NCI-H748 treated with DMSO at 0.1 percent for 48 hours (cell line): ENCODE results near the gene ZNF680.
"Not testable (repeated sequence)": the region's sequence is repeated elsewhere in the genome, so short reads cannot be mapped to it uniquely, and the experiment has no call there.

Experiments used
- DNase-seq: peaks from one replicate; lab custom pipeline; 2025; lab: John Stamatoyannopoulos, UW

Gene ZNF680

DNA sequence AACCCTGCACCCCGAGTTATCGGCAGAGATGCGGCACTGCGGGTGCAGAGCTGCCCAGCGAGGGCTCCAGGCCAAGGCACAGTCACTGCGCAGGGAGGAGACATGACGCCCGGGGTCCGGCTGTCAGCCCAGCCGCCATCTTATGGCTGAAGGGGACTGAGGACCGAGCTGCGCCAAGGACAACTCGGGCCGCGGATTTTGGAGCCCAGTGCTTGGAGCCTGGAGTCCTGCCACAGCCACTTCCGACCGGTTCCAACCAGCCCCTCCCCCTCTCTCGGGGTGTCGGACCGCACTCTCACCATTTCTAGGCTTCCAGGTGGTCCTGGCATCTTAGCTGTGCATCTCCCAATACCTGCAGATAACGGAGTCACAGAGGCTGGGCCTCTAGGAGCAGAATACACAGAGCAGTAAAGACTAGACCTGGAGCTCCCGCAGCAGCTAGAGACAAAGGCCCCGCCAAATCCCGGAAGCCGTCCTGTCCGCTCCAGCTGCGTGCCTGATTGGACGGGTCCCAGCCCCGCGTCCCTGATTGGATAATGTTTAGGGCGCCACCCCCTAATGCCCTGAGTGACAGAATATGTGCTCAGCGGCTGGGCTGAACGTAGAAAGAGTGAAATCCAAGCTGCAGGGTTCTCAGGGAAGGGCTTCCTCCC lies at the start of gene ZNF680:
TSS of gene ZNF680 (minus strand) at position 446 of the 653 bp plus-strand sequence. CDS start at position 329, 117 bp downstream.
- DNase-seq: peak; percentile 91

DNA sequence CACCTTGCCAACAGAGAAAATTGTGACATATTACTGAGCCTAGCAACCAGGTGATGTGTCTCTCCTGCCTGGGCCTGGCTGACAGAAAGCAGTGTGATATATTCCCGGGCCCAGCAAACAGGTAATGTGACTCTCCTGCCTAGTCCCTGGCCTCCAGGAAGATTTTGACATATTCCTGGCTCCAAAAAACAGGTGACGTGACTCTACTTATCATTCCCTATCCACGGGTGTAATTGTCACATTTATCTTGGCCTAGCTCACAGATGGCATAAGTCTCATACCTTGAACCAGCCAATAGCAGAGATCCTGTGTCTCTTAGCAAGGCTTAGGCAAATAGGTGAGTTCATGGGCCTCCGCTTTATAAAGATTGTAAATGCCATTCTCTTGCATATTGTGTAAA lies 49.6 kb upstream of the ZNF680 start:
- DNase-seq: no peak

DNA sequence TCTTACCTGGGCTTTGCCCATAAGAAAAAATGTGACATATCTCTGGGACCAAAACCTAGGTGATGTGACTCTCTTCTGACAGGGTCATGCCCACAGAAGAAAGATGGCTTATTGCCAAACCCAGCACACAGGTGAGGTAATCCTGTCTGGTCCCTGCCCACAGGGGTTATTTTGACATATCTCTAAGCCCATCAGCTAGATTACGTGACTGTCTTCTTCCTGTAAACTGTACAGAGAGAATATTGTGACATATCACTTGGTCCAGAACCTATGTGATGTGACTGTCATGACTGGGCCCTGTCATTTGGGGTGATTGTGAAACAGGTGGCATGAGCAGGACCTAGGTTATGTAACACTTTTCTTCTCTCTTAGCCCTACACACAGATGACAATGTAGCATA lies 48.8 kb upstream of the ZNF680 start:
- DNase-seq: no peak

DNA sequence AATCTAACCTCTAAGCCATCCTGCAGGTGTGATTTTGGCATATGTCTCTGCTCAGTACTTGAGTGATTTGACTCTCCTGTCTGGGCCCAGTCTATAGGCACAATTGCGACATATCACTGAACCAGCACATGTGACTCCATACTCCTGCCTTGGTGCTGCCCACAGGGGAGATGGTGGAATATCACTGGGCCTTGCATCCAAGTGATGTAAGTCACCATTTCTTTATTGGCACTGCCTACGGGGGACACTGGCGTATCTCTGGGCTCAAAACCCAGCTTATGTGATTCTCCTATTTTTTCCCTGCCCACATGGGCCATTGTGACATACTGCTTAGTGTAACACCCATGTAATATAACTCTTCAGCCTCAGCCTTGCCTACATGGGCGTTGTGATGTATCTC lies 48.1 kb upstream of the ZNF680 start:
- DNase-seq: no peak

DNA sequence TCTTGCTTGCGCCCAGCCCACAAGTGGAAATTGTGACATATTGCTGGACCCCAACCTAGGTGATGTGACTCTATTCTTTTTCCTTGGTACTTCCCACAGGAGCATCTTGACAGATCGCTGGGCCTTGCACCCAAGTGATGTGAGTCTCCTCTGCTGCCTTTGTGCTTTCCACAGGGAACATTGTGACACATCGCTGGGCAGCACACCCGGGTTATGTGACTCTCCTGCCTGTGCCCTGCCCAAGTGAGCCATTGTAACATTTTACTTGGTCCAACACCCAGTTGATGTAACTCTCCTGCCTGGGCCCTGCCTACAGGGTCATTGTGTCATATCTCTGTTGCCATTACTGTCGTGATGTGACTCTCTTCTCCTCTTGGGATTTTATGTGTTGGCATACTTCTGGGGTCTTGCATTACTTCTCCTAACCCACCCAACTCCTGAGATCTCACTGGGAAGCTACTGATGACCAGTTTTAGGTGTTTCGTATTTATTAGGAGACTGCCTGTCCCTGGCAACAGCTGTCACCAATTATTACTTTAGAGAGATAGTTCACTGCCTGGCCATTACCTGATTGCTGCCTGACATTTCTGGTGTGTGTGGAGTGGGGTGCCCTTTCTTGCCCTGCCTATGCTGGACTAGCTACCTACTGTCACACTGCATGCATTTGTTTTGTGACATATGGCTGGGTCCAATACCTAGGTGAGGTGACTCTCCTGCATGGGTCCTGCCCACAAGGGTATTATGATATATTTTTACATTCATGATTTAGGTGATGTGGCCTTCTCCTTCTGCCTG lies 45.4 kb upstream of the ZNF680 start:
- no peak for DNase-seq

DNA sequence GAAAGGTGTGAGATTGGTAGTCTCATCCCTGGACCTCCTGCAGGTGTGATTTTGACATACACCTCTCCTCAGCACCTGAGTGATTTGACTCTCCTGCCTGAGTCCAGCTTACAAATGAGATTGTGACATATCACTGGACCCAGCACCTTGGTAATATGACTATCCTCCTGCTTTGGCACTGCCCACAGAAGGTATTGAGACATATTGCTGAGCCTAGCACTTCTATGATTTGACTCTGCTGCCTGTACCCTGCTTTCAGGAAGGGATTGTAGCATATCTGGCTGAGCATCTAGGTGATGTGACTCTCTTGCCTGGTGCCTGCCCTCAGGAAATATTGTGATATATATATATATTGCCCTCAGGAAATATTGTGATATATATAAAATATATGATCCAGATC lies 43.5 kb upstream of the ZNF680 start:
- no peak for DNase-seq

DNA sequence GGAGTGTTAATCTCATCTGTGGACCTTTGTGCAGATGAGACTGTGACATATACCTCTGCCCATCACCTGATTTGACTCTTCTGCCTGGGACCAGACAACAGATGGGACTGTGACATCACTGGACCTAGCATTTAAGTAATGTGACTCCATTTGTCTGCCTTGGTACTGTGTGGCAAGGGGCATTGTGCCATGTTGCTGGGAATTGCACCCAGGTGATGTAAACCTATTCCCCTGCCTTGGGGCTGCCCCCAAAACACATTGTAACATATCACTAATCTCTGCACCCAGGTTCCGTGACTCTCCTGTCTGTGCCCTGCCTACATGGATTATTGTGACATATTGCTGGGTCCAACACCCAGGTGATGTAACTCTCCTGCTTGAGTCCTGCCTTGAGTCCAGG lies 40.4 kb upstream of the ZNF680 start:
- no peak for DNase-seq

DNA sequence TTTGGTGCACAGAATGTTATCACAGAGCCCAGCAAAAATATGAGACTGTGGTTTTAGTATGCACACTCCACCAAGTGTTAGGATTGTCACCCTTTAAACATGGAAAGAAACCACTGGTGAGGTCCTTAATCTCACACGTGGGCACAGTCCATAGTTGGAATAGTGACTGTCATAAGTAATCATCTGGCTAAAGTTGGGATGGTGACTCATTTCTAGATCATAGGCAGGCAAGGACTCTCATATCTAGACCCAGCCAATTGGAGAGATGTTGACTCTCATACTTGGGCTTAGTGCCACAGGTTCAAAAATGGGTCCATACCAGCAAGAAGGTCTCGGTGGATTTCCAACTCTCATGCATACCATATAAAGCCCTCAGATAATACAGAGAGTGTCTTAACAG lies 39.6 kb upstream of the ZNF680 start:
- DNase-seq: no peak

DNA sequence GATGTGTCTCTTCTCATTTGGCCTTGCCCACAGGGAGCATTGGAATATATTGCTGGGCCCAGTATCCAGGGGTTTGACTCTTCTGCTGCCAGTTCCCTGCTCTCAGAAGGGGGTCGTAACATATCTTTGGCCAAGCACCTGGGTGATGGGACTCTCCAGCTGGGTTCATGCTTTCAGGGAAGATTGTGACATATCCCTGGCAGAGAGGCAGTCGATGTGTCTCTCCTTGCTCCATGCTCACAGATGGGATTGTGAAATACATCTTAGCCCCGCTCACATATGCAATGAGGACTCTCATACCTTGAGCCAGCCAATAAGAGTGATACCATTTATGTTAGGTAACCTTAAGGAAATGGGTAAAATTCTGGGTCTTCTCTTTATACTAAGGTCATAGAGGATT lies 39.2 kb upstream of the ZNF680 start:
- no peak for DNase-seq

DNA sequence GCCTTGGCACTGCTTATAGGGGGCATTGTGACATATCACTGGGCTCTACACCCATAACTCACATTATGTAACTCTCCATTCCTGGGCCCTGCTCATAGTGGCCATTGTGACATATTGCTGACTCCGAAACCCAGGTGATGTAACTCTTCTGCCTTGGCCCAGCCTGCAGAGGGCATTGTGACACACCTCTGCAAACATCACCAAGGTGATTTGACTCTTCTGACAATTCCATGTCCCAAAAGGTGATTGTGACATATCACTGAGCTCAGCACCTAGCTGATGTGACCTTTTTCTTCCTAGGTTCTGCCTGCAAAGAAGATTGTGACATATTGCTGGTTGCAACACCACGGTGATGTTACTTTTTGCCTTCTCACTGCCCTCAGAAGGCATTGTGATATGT lies 36.5 kb upstream of the ZNF680 start:
- no peak for DNase-seq

DNA sequence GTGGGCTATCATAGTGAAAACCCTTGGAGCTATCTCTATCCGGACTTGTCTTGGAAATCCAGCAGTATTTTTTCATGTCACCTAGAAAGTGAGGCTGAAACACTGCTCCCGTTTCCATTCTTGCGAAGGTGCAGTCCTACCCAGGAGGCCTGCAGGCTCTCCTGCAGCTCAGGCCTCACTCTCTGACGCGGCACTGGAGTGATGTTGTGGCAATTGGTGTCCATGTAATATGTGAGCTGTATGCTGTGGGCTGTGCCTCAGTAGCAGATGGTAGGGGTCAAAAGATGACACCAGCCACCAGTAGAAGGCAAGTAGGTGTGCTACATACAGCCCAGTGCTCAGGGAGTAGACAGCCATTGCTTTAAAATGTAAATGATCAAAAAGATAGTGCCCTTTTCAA lies 28.1 kb upstream of the ZNF680 start:
- no peak for DNase-seq

DNA sequence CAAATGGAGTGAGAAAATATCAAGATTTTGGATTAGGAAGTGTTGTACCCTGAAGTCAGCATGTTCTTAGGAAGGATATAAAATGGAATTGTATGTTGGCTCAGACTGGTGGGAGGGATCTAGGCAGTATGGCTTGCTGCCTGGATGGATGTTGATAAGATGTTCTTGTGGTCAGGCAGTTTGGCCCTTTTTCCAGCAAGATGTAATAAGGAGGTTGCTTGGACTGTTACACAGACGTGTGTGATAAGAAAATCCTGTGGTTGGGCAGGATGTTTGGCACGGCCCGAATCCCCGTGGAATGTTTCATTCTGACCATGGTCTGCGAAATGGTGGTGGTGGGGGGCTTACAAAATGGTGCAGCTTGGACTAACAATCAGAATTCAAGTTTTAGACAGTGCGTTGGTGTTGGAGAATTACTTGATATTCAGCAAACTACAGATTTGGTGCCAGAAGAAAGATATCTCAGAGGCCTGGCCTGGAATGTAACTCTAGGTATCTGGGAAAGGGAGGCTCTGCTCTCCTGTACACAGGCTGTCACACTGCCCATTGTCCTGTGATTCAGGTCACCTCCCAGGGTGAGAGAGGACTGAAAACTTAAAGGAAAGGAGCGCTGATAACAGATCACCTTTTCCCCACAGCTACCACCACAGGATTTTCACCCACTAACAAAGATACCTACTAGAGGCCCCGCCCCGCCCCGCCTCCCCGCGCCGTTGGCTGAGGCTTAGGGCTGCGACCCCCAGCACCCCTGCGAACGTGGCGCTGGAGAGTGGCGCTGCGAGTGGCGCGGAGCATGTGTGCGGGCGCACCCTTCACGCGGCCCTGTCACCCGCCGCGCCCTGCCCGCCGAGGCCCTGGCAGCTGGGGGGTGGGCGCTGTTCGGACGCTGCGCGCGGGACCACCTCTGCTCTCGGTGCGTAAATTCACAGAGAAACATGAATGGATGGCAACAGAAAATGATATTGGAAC lies 19.3 kb upstream of the ZNF680 start:
- no peak for DNase-seq

DNA sequence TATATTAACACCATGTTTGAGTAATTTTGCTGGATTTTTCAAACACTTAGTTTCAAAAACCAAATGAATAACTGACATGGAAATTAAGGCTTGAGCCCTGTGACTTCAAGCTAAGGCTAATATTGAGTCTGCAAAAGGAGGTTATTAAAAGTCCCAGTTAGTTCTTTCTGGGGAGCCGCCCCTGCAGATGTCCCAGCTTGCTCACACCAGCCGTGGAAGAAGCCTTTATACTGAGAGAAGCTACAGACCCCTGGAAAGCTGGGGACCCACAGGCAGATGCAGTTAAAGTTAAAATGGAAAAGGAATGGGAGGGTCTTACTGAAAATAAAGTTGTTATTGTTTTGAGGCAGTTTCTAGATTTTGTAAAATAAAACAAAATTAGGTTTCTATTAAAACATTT lies 18.5 kb upstream of the ZNF680 start:
- DNase-seq: no peak

DNA sequence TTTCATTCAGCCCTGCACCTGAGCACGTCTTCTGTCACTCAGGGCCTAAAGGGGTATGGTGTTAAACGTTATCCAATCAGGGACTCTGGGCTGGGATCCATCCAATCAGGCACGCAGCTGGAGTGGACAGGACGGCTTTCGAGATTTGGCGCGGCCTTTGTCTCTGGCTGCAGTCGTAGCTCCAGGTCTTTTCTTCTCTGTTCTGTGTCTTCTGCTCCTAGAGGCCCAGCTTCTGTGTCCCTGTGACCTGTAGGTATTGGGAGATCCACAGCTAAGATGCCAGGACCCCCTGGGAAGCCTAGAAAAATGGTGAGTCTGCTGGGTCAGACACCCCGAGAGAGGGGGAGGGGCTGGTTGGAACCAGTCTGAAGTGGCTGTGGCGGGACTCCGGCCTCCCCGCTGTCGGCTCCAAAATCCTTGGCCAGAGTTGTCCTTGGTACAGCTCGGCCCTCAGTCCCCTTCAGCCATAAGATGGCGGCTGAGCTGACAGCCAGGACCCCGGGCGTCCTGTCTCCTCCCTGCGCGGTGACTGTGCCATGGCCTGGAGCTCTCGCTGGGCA lies 11.7 kb upstream of the ZNF680 start:
- no peak for DNase-seq

DNA sequence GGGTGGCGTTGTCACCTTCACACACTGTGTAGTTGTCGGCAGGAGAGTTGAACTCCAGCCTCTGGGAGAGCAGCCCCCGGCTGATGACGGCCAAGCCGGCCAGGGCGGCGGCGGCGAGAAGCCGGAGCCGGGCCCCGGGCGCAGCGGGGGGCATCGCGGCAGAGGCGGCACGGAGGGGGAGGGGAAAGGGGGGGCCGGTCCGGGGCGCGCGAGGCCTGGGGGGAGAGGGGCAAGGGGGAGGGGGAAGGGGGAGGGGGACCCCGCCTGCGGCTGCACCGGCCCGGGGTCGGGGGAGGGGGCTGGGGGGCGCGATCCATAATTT lies 7.4 kb upstream of the ZNF680 start:
- not testable (repeated sequence) for DNase-seq

DNA sequence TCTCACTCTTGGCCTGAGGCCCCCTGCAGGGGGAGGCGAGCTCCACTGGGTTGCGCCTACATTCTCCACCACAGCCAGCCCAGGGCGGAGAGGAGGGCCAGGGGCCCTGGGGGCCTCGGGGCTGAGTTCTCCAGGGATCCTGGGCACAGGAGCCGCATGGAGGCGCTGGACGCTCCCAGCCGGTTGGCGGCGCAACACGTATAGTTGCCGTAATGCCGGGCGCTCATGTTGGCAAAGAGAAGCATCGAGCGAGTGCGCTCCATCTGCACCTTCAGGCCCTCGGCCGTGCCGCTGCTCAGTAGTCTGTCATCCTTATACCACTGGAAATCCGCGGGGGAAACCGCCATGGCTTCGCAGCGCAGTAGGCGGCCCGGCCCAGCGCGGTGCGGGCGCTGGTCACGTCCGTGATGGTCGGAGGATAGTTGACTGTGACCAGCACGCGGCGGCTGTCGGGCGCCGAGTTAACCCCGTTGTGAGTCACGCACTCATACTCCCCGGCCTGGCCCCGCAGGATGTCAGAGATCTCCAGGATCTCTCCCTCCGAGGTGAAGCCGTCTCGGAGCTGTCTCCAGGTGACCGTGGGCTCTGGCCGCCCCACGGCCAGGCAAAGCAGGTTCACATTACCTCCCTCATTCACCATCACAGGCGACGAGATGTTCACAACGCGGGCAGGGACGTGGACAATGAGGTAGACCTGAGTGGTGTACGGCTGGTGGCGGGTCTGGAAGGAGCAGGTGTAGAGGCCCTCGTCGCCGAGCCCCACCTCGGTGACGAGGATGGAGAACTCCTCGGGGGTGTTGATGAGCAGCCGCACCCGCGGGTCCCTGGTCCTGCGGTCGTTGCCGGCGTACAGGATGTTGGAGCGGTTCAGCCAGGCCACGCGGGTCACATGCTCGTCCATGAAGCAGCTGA lies 6.8 kb upstream of the ZNF680 start:
- DNase-seq: peak; percentile 15

DNA sequence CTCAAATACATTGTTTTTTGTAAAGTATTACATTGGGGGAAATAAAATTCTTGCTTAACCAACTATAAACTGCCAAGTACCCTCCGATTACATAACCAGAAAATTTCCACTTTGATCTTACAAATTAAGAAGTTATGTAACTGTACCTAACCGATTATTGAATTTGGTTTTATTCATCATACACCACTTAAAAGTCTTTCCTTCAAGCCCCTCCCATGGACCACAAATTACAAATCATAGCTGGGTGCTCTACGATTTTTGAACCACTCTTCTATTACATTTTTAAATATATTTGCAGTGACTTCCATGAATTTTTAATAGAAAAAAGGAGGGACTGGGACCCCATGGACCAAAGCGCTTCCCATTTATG lies 630 bp downstream of the ZNF680 start:
- no peak for DNase-seq

DNA sequence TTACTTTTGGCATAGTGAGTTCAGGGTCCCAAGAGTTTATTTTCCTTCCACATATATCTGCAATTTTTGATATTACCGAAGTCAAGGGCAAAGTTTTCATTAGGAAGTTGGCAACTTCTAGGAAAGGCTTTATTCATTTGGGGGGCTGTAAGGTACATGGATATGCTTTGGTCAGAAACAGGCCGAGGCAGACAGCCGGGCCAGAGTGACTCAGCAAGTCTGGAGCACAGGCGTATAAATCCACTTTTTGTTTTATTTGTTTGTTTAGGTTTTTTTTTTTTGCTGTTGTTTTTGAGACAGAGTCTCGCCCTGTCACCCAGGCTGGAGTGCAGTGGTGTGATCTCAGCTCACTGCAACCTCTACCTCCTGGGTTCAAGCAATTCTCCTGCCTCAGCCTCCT lies 3.7 kb downstream of the ZNF680 start:
- no peak for DNase-seq

DNA sequence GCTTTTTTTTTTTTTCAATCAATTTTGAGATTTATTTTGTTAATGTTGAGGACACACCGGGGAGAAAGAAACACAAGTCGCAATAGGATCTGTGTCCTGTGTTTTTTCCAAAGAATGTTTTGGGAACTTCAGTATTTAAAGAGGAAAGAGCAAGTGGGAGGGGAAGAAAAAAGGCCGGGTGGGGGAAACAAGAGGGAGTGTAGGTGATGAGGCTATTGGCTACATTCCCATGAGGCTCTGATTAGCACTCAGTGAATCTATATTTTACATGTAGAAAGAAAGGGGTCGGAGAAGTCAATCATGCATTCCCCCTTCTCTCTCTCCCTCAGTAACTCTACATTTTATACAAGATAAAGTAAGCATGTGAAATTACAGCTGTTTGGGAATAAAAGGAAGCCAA lies 4.1 kb downstream of the ZNF680 start:
- DNase-seq: no peak

DNA sequence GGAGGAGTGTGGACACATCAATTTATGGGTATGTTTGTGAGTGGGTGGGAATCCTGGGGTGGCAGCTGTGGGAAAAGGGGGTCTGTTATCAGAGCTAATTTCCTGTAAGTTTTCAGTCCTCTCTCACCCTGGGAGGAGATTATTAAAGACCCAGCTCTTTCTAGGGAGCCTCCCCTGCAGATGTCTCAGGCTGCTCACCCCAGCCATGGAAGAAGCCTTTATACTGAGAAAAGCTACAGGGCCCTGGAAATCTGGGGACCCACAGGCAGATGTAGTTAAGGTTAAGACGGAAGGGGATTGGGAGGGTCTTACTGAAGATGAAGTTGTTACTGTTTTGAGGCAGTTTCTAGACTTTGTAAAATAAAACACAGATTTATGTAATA lies 4.6 kb downstream of the ZNF680 start:
- no peak for DNase-seq

DNA sequence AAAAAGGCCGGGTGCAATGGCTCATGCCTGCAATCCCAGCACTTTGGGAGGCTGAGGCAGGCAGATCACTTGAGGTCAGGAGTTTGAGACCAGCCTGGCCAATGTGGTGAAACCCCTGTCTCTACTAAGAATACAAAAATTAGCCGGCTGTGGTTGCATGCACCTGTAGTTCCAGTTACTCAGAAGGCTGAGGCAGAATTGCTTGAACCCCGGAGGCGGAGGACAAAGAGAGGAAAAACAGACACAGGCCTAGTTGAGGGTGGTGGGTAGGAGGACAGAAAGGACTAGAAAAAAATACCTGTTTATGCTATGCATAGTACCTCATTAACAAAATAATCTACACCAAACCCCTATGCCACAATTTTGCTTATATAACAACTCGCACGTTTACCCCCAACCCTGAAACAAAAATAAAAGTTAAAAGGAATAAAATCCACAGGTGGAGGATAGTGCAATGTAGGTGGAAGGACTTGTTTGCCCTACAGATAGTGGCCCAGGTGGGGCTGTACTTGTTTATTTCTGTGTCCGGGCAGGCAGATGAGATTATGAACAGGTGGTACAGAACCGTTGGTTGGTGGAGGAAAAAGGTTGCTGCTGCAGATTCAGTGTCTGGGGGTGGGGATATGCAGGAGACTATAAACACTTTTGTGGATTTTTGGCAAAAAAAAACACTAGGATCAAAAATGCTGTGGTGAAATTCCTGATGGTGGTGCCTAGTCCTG lies 5.1 kb downstream of the ZNF680 start:
- no peak for DNase-seq
